ENCODE measurements around the gene ZGPAT. TPM values are rescaled to one million over a fixed set of nuclear protein-coding genes. Genes with fewer than 3 reads are reported as not detected.

The ZGPAT gene
- total and polyA plus RNA-seq, 2 of the 13 experiments (the other 11 are each of a cell fraction or from before 2014, with no cell fraction given), result 23.0 to 41.9 TPM

DNA sequence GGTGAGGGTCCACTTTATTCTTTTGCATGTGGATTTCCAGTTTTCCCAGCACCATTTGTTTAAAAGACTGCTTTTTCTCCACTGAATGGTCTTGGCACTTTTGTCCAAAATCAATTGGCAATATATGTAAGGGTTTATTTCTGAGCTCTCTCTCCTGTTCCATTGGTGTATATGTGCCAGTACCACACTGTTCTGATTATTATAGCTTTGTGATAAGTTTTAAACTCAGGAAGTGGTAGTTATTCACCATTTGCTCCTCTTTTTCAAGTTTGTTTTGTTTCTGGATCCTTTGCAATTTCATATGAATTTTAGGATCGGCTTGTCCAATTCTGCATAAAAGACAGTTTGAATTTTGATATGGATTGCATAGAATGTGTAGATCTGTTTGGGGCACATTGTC, 4.4 kb downstream of the ZGPAT start:
- TF ChIP-seq, protein P1, sequence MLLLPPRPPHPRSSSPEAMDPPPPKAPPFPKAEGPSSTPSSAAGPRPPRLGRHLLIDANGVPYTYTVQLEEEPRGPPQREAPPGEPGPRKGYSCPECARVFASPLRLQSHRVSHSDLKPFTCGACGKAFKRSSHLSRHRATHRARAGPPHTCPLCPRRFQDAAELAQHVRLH (CRISPR knock-in tag; IDR thresholded peaks at IDR 0.05; ENCODE audit: borderline replicate concordance, low read depth), result no peak
- TF ChIP-seq EED (CRISPR knock-in tag; IDR thresholded peaks at IDR 0.05), result no peak
- no peak for TF ChIP-seq NR1H2 (CRISPR knock-in tag; IDR thresholded peaks at IDR 0.05; ENCODE audit: borderline replicate concordance, low read depth)
- TF ChIP-seq PAF1 (CRISPR knock-in tag; IDR thresholded peaks at IDR 0.05), result no peak
- no peak for TF ChIP-seq ZNF205 (CRISPR knock-in tag; IDR thresholded peaks at IDR 0.05)
- no peak for TF ChIP-seq JUN (CRISPR knock-in tag; IDR thresholded peaks at IDR 0.05)
- TF ChIP-seq EP300 (IDR thresholded peaks at IDR 0.05; ENCODE audit: low read depth in 2 of 2, low read length in 2 of 2), result no peak
- no peak for TF ChIP-seq EP300 (CRISPR knock-in tag; IDR thresholded peaks at IDR 0.05; ENCODE audit: borderline replicate concordance)
- TF ChIP-seq ZNF296 (CRISPR knock-in tag; conservative IDR thresholded peaks at IDR 0.05), result no peak
- no peak for TF ChIP-seq SAP130 (CRISPR knock-in tag; IDR thresholded peaks at IDR 0.05; ENCODE audit: low read depth)
- no peak for TF ChIP-seq ZNF576 (CRISPR knock-in tag; IDR thresholded peaks at IDR 0.05)
- no peak for TF ChIP-seq ZFP41 (CRISPR knock-in tag; IDR thresholded peaks at IDR 0.05; ENCODE audit: borderline replicate concordance)
- no peak for TF ChIP-seq SMARCE1 (IDR thresholded peaks at IDR 0.05; ENCODE audit: borderline replicate concordance)
- no peak for TF ChIP-seq REPIN1 (CRISPR knock-in tag; IDR thresholded peaks at IDR 0.05; ENCODE audit: borderline replicate concordance, low read depth)
- TF ChIP-seq ERF (CRISPR knock-in tag; IDR thresholded peaks at IDR 0.05), result no peak
- no peak for TF ChIP-seq CENPT (CRISPR knock-in tag; IDR thresholded peaks at IDR 0.05; ENCODE audit: low read depth)
- 98% methylated on average over 1 of the region's 1 CpG for WGBS (ENCODE audit: low lambda C conversion rate)
- in situ Hi-C loops (cut with HindIII; ENCODE audit: extremely low pct_ligation_motif_present, low pct_unique_long_range_greater_than_20kb) (no loop called here), intact Hi-C loops (cut with micrococcal nuclease; ENCODE audit: unreplicated experiment) (no loop called here)
- POLR2A ChIA-PET, result interaction anchor here (12.4 kb wide), 1 partner anchor 24 kb away, joined by 190 read pairs; the partner anchor contains the start of genes LIME1 and SLC2A4RG
- Histone ChIP-seq H4K20me1 (ENCODE audit: insufficient read depth, low read length) (no peaks in the 10 kb centered on the region; the same call in 1 of the 2 replicates), H3K36me3 (replicated peaks in 1 of 2; ENCODE audit: control insufficient read depth in 1 of 2, insufficient read depth in 2 of 2, low read length in 2 of 2) (peaks cover 13 to 51% of the 10 kb centered on the region in 2 experiments; a peak in 4 of 5 replicates), H3K4me1 (ENCODE audit: insufficient read depth, low read length) (peaks cover 32% of the 10 kb centered on the region), H3K27ac (ENCODE audit: extremely low read length, insufficient read depth, low read length) (no peak overlapping the region), H2AFZ (ENCODE audit: low read length) (no peak overlapping the region), H3K9ac (ENCODE audit: insufficient read depth, low read depth, low read length) (no peak overlapping the region), H3K27me3 (ENCODE audit: control insufficient read depth in 1 of 2, insufficient read depth in 2 of 2, low read length in 2 of 2) (no peaks in the 10 kb centered on the region; a peak in 1 of 5 replicates), H3K4me2 (ENCODE audit: low read depth, low read length) (no peak overlapping the region), H3K9me3 (ENCODE audit: low read length) (peaks cover 5% of the 10 kb centered on the region; the same call in 1 of the 2 replicates), H3K79me2 (ENCODE audit: insufficient read depth, low read length) (peaks cover 85% of the 10 kb centered on the region), H3K4me3 (replicated peaks in 1 of 3; ENCODE audit: insufficient read depth in 1 of 3, low read depth in 2 of 3, low read length in 3 of 3) (no peak overlapping the region)
- no peak for DNase-seq (ENCODE audit: low spot score)
- CTCF ChIA-PET (ENCODE audit: low intra/inter-chr PET ratio, low total read pairs), result no interaction called here
- no TSS peak for BruUV-seq (replicated peaks)
- ATAC-seq, result no peak
- FAIRE-seq, result no peak
